AG08396 (cell line): ENCODE measurements around the gene LOXHD1.

Source experiments
- DNase-seq: peaks from one replicate; pipeline ENCODE4 v3.0.0; 2012; ENCODE audit warnings: low spot score, mixed read lengths

Gene LOXHD1

GRCh38 chr18:46546111-46546640 lies 110.8 kb downstream of the LOXHD1 start:
- DNase-seq = no peak

GRCh38 chr18:46542545-46542944 lies 114.5 kb downstream of the LOXHD1 start:
- DNase-seq = no peak

DNA sequence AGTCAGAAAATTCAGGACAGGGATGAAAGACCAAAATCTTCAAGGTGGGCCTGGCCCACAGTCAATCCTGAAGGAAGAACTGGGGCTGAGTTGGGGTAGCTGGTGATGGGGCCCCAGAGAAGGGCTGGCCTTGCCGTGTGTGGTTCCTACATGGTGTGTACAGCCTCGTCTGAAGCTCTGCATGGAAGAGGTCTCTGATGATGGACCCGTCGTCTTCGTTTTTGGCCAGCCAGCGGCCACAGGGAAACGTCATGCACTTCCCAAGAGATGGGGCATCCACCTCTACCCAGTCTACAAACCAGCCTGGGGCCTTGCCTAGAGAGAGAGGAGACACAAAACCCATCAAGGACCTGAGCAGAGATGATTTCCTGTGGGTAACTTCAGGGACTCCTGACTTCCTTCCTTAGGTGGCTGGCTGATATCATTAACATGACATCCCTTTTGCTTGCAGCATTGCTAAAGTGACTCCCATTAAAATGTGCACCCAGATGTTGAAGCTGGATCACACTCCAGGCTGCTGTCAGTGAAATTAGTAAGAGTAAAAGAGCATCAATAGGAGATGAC lies 115.3 kb downstream of the LOXHD1 start:
- no peak for DNase-seq

DNA sequence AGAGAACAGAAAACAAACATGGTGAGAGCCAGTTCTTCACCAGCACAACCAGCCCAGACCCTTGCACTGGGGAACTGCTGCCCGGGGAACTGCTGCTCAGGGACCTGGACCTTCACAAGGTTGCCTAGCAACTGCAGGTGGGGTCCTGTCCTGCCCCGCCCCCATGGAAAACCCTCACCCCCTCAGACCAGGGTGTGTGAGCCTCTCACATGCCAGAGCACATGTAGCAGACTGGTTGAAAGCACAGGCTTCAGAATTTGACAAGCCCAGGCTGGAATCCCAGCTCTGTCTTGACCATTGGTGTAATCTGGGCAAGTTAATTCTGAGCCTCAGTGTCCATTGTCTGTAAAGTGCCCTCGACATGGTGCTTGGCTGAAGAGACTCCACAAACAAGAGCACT lies 118.6 kb downstream of the LOXHD1 start:
- DNase-seq = no peak

GRCh38 chr18:46536215-46536874 lies 120.7 kb downstream of the LOXHD1 start:
- DNase-seq = no peak

DNA sequence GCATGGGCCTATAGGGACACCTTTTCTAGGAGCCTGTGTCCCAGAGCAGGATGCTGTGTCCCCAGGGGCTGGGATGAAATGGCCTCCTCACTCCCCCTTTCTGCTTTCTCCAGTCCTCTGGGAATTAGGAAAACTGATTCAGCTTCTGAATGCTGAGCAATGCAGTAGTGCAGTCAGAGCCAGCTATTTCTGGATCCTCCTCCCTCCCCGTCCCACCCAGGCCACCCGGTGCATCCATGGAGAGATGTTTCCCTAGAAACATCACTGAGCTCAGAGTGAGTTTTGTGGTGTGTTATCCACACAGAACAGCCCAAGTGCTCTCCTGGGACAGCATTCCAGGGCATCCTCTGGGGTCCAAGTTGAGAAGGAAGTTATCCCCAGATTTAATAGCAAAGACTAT lies 125.5 kb downstream of the LOXHD1 start:
- DNase-seq = no peak

DNA sequence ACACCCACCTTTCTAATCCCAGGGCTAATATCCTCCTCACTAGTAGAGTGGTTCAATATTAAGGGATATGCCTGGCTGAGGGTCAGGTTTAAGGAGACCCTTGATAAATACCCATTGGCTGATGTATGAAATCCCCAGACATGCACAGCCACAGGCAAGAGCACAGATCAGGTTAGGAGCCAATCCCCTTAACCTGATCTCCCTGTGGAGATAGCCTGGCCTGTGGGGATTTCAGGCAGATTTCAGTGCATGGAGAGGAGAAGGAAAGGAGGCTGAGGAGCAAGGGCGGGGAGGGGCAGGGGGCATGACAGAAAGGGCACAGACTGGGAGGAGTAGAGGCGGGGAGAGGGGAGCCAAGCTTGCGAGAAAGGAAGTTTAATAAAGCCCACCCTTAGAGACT lies 129.0 kb downstream of the LOXHD1 start:
- no peak for DNase-seq

GRCh38 chr18:46519870-46520269 lies 137.2 kb downstream of the LOXHD1 start:
- DNase-seq = no peak

DNA sequence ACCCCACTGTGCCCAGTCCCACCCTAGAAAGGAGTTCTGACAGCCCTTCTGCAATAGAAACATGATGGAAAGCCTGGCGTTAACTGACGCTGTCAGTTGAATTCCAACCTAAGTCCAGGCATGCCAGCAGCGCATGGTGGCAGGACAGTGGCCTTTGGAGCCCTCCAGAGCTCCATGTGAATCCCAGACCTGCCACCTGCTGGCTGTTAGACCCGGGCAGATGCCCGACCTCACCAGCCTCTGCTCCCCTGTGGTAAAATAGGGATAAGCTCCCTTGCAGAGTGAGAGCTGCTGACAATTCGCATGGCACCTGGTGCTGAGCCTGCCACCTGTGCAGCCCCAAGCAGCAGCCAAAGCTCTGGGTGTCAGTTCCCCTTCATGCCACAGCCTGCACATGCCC lies 138.6 kb downstream of the LOXHD1 start:
- no peak for DNase-seq

DNA sequence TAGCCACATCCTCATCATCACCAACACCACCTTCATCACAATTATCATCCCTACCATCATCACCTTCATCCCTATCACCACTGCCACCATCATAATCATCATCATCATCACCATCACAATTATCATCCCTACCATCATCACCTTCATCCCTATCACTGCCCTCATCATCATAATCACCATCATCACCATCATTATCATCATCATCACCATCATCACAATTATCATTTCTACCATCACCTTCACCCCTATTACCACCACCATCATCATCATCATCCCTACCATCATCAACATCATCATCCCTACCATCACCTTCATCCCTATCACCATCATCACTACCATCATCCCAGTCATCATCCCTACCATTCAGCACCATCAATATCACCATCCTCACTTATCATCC lies 140.5 kb downstream of the LOXHD1 start:
- no peak for DNase-seq

DNA sequence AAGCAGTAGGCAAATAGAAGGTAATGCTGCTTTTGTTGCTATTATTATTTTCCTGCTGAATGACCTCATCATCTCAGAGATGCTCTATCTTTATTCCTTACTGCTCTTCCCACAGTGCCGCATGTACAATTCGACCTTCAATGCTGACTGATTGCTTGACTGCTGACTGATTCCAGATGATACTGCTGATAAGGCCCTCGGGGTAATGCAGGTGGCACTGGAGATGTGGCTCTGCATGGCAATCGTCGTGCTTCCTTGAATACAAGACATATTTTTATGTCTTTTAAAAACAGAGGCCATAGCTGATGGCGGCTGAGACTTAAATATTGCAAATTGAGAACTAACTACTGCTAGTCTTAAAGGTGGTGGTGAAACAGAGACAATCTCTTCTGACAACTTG lies 146.6 kb downstream of the LOXHD1 start:
- DNase-seq = no peak

DNA sequence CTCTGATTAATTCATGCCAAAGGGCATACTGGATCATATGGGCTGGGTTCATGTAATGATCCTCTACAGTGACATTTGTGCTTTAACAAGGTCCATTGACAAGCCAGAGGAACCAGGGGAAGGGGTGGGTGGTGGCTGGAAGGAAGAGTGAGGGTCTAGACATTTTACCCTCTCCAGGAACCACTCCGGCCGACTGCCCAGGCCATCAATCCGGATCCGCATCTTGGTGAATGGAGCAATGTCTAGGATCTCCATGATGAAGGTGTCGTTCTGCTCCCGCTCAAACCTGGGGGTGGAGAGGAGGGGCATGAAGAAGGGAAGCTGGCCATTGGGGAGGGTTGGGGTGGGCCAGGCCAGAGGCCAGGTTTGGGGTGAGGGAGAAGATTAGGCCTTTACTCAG lies 147.5 kb downstream of the LOXHD1 start:
- no peak for DNase-seq

DNA sequence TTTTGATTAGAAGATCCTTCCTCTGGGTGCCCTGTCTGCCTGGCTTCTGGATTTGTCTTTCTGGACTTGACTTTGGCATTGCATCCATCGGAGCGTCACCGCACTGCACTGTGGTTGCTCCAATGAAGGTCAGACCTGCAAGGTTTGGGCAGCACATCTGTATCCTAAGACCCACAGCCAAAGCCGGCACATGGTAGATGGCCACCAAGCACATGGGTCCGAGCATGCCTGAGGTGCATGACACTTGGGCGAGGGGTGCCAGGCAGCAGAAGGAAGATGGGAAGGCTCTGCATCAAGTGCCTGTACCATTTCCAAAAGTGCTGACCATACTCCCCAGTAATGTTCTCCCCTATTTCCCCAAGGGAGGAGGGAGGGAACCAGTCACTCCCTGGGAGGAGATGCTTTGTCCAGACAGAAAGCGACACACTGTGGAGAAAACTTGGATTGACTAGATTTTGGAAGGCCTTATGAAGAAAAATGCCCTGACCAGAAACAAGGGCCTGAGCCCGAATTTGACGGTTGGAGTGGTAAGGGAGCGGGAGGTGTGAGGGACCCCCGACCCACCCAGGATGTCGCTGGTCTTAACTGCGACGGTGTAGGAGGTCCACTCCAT lies 149.9 kb downstream of the LOXHD1 start:
- no peak for DNase-seq

- DNase-seq = no peak
Measured at GRCh38 chr18:46502444-46502843, 154.6 kb downstream of the LOXHD1 start.

- no peak for DNase-seq
Measured at GRCh38 chr18:46497129-46497528, 159.9 kb downstream of the LOXHD1 start.

DNA sequence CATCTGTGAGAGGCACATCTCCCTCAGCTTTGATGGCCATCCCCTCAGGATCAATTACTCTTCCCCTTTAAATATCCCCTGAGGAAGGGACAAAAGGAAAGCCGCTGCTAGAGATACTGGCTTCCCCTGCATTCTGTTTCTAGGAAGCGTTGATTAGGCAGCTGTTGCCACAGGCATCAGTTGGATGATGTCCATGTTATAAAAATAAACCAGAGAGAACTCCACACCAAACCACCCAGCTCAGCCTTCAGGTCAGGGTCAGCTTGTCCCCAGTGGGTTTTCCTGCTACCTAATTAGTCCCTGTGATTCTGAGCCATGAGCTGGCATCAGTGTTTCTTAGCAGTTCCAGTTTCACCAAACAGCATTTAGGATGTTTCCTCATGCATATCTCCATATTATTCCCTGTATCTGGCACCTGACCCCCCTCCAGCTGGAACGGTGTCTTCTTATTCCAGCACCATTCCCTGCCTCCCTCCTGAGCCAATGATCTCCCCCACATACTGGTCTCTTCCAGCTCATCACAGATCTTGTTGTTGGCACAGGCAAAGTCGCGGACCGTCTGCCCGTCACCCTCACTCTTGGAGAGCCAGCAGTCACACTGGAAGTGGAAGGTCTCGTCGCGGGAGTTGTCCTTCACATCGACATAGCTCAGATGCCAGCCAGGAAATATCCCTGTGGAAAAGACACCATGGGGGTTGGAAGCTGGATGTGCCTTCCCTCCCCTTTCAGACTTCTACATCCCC lies 168.4 kb downstream of the LOXHD1 start:
- no peak for DNase-seq

DNA sequence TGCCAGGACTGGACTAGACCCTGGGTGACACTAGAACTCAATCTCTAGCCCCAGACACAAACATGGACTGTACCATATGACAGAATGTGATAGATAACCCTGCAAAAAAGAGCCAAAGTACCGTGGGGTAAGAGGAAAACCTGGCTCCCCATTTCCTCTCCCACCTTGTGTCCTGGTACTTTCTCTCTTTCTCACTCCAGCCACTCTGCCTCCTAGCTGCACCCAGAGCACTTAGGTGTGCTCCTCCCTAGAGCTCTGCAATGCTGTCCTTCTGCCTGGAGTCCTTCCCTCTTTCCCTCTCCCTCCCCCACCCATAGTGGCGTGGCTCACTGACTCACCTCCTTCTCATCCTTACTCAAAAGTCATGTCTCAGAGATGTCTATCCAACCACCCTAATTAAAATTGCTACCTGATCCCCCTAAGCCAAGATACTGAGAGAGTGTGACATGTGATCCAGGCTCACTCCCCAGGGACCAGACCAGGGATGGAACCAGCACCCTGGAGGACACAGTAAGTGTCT lies 171.3 kb downstream of the LOXHD1 start:
- DNase-seq = no peak

DNA sequence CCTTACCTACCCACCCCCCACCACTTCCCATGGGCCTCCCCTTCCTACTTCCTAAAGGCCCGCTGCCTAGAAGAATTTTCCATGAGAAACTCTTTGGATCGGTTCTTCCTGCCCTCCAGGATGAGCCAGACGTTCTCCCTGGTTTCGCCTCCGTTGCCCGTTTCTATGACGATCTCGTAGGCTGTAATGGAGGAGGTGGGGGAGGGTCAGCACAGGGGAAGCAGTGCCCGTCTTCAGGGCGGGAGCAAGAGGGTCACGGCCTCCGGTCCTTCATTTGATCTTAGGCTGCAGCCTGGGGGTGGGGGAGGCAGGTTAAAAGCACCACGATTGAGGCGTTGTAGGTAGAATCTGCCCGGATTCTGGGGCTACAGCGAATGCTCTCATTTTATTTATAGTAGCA lies 172.0 kb downstream of the LOXHD1 start:
- DNase-seq = no peak

GRCh38 chr18:46482831-46483230 lies 174.2 kb downstream of the LOXHD1 start:
- no peak for DNase-seq

DNA sequence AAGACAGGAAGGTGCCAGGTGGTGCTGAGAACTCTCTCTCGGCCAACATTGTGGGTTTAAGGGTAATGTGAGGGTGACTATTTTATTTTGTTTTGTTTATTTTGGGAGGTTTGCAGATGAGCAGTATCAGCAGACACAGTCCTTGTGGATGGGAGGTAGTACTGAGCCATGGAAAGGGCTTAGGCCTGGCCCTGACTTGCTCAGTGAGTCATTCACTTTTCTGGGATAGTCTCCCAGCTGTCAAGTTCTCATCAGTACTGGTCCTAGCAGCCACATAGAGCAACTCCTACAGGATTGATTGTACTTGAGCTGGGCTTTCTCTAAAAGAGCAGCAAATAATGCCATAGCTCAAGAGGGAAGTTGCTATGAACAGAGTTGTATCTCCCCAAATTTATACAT lies 175.2 kb downstream of the LOXHD1 start:
- no peak for DNase-seq

DNA sequence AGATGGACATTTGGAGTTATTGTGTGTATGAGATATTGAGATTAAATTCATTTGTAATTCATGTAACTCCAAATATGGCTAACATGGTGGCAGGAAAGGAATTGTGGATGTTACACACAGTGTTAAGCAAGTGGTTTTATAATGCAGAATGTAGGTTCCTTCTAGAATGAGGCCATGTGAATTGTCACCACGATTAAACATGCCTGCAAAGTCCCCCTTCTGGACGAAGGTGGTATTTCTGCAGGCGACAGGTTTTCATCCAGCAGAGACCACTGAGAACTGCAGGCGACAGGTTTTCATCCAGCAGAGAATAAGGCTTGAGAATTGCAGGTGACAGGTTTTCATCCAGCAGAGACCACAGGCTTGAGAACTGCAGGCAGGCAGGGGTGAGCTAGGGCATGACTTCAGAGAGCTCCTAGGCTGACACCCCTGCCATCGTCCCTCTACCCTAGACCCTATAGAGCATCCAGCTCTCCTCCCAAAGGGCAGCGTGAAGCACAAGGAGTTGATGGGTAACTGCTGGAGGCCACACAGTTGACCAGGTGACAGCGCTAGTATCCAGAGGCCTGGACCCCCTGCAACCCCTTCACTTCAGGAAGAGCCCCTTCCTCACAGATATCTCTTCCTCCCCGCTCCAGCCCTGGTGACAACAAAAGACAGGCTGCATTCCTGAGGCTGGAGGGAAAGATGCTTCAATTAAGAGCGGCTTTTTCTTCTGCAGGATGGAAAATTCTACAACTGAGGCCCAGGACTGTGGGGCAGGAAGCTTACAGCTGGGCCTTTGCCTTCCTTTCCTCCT lies 175.8 kb downstream of the LOXHD1 start:
- peak; percentile 56 for DNase-seq

GRCh38 chr18:46480226-46480625 lies 176.8 kb downstream of the LOXHD1 start:
- DNase-seq = no peak
